GM19468 (cell line): Measurements from ENCODE around the gene HERC2.
"Not testable (repeated sequence)": the region's sequence is repeated elsewhere in the genome, so short reads cannot be mapped to it uniquely, and the experiment has no call there.

Source experiments
- ATAC-seq: cut with Tn5 transposase; IDR thresholded peaks from one replicate; pipeline ENCODE4 v1.9.1; 2021; ENCODE audit warnings: mild to moderate bottlenecking, moderate library complexity, moderate number of reproducible peaks; ENCODE audit not compliant: unreplicated experiment; ENCODE audit errors: extremely low read depth

HERC2 gene

GRCh38 chr15:28286659-28287058 lies 35.3 kb downstream of the HERC2 start:
- not testable (repeated sequence) for ATAC-seq

- ATAC-seq, result no peak
Observed at GRCh38 chr15:28286031-28286430, 35.9 kb downstream of the HERC2 start.

GRCh38 chr15:28281876-28282275 lies 40.1 kb downstream of the HERC2 start:
- ATAC-seq, result no peak

- no peak for ATAC-seq
Observed at GRCh38 chr15:28274635-28275034, 47.3 kb downstream of the HERC2 start.

GRCh38 chr15:28273873-28274610 lies 47.9 kb downstream of the HERC2 start:
- no peak for ATAC-seq

- no peak for ATAC-seq
Observed at GRCh38 chr15:28273468-28273867, 48.5 kb downstream of the HERC2 start.

- ATAC-seq, result no peak
Observed at GRCh38 chr15:28272587-28272986, 49.4 kb downstream of the HERC2 start.

- no peak for ATAC-seq
Observed at GRCh38 chr15:28271697-28272260, 50.2 kb downstream of the HERC2 start.

GRCh38 chr15:28269097-28269496 lies 52.9 kb downstream of the HERC2 start:
- ATAC-seq, result no peak

- ATAC-seq, result no peak
Observed at GRCh38 chr15:28267727-28268126, 54.3 kb downstream of the HERC2 start.

GRCh38 chr15:28265334-28266019 lies 56.5 kb downstream of the HERC2 start:
- no peak for ATAC-seq

GRCh38 chr15:28264166-28264565 lies 57.8 kb downstream of the HERC2 start:
- no peak for ATAC-seq

GRCh38 chr15:28262438-28262837 lies 59.5 kb downstream of the HERC2 start:
- ATAC-seq, result no peak

- ATAC-seq, result no peak
Observed at GRCh38 chr15:28260722-28261121, 61.3 kb downstream of the HERC2 start.

- ATAC-seq, result no peak
Observed at GRCh38 chr15:28260317-28260716, 61.7 kb downstream of the HERC2 start.

- ATAC-seq, result no peak
Observed at GRCh38 chr15:28255965-28256364, 66.0 kb downstream of the HERC2 start.

- no peak for ATAC-seq
Observed at GRCh38 chr15:28252831-28253230, 69.1 kb downstream of the HERC2 start.

- no peak for ATAC-seq
Observed at GRCh38 chr15:28246605-28247004, 75.4 kb downstream of the HERC2 start.

GRCh38 chr15:28243901-28244300 lies 78.1 kb downstream of the HERC2 start:
- ATAC-seq, result no peak

- ATAC-seq, result no peak
Observed at GRCh38 chr15:28243399-28243798, 78.6 kb downstream of the HERC2 start.

GRCh38 chr15:28238296-28238695 lies 83.7 kb downstream of the HERC2 start:
- ATAC-seq, result not testable (repeated sequence)
